Duodenal mucosa (tissue), 2 donors: ENCODE data around the gene MASTL.

Source experiments
- H3K27ac ChIP-seq: one replicate; pipeline ENCODE4 v1.7.0; 2013; ENCODE audit warnings: low read depth, low read length
- H3K27me3 ChIP-seq, 2 donors: one replicate each; pipeline ENCODE4 v1.7.0; 2013; ENCODE audit warnings: low read length in 2 of 2, control low read depth in 1 of 2; ENCODE audit not compliant: insufficient read depth in 2 of 2, control insufficient read depth in 1 of 2
- H3K36me3 ChIP-seq, 2 donors: one replicate each; pipeline ENCODE4 v1.7.0; 2013; ENCODE audit warnings: low read length in 2 of 2, control low read depth in 1 of 2; ENCODE audit not compliant: insufficient read depth in 2 of 2, control insufficient read depth in 1 of 2
- H3K4me1 ChIP-seq, 2 donors: one replicate each; pipeline ENCODE4 v1.7.0; 2013; ENCODE audit warnings: low read length in 2 of 2, control low read depth in 1 of 2; ENCODE audit not compliant: insufficient read depth in 2 of 2, control insufficient read depth in 1 of 2
- H3K4me3 ChIP-seq, 2 donors: one replicate each; pipeline ENCODE4 v1.7.0; 2013; ENCODE audit warnings: low read length in 2 of 2, low read depth in 1 of 2
- H3K9ac ChIP-seq, 2 donors: one replicate each; pipeline ENCODE4 v1.7.0; 2013; ENCODE audit warnings: low read length in 2 of 2, low read depth in 1 of 2
- H3K9me3 ChIP-seq, 2 donors: one replicate each; pipeline ENCODE4 v1.7.0; 2013; ENCODE audit warnings: low read length in 2 of 2, control low read depth in 1 of 2; ENCODE audit not compliant: control insufficient read depth in 1 of 2

The MASTL gene

GRCh38 chr10:27155066-27155754 is at the start of gene MASTL:
MASTL (plus strand) TSS chr10:27155352; CDS start chr10:27155427, 75 bp downstream.
- no peaks in the 10 kb centered on the region for H3K9me3 ChIP-seq
- H3K4me3 ChIP-seq: peak within 1 kb of the TSS; percentile 88 to 99
- peak within 1 kb of the TSS; percentile 98 to 99 for H3K9ac ChIP-seq
- H3K4me1 ChIP-seq: peaks cover 16 to 17% of the 10 kb centered on the region in 2 donors
- H3K36me3 ChIP-seq: peaks cover 0 to 20% of the 10 kb centered on the region in 2 donors
- H3K27me3 ChIP-seq: no peaks in the 10 kb centered on the region
- peak within 1 kb of the TSS; percentile 99 for H3K27ac ChIP-seq

GRCh38 chr10:27108165-27108564 is 47.0 kb upstream of the MASTL start:
- no peaks in the 10 kb centered on the region for H3K27me3 ChIP-seq
- H3K9ac ChIP-seq: no peak overlapping the region
- H3K36me3 ChIP-seq: peaks cover 12 to 35% of the 10 kb centered on the region in 2 donors
- no peaks in the 10 kb centered on the region for H3K9me3 ChIP-seq
- no peaks in the 10 kb centered on the region for H3K4me1 ChIP-seq
- H3K4me3 ChIP-seq: no peak overlapping the region
- H3K27ac ChIP-seq: no peak overlapping the region

- no peak overlapping the region for H3K9ac ChIP-seq
- H3K4me3 ChIP-seq: no peak overlapping the region
- peaks cover 15 to 63% of the 10 kb centered on the region in 2 donors for H3K36me3 ChIP-seq
- H3K9me3 ChIP-seq: no peaks in the 10 kb centered on the region
- H3K27me3 ChIP-seq: no peaks in the 10 kb centered on the region
- H3K4me1 ChIP-seq: no peaks in the 10 kb centered on the region
- no peak overlapping the region for H3K27ac ChIP-seq
These were observed 20.8 kb upstream of the MASTL start for GRCh38 chr10:27134371-27134770.

DNA sequence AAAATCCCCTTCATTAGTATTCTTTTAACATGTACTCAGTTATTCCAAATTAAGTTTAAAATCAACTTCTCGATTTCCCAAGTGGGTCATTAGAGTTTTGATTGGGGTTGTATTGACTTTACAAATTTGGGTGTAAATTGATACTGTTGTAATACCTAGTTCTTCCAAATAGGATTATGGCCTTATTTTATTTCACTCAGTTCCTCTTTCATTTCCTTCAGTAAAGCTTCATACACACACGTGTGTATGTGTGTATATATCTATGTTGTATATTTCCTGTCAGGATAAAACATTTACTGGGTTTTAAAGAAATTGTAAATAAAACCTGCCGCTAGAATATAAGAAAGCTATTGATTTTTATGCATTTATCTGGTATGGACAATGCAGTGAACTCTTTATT is 16.9 kb upstream of the MASTL start:
- Histone ChIP-seq H3K4me1 (no peaks in the 10 kb centered on the region), H3K27me3 (no peaks in the 10 kb centered on the region), H3K36me3 (peaks cover 0 to 47% of the 10 kb centered on the region in 2 donors)

GRCh38 chr10:27143686-27144085 is 11.5 kb upstream of the MASTL start:
- Histone ChIP-seq H3K36me3 (peaks cover 18 to 65% of the 10 kb centered on the region in 2 donors), H3K4me3 (no peak overlapping the region), H3K27me3 (no peaks in the 10 kb centered on the region), H3K9me3 (no peaks in the 10 kb centered on the region), H3K27ac (no peak overlapping the region), H3K4me1 (no peaks in the 10 kb centered on the region), H3K9ac (no peak overlapping the region)

More for the DNA sequence above, 16.9 kb upstream of the MASTL start:
- no peak overlapping the region for H3K4me3 ChIP-seq
- no peak overlapping the region for H3K9ac ChIP-seq
- H3K9me3 ChIP-seq: no peaks in the 10 kb centered on the region
- H3K27ac ChIP-seq: no peak overlapping the region

GRCh38 chr10:27145937-27146336 is 9.2 kb upstream of the MASTL start:
- no peaks in the 10 kb centered on the region for H3K4me1 ChIP-seq
- no peak overlapping the region for H3K27ac ChIP-seq
- no peaks in the 10 kb centered on the region for H3K9me3 ChIP-seq
- no peak overlapping the region for H3K4me3 ChIP-seq
- H3K36me3 ChIP-seq: peaks cover 18 to 62% of the 10 kb centered on the region in 2 donors
- H3K9ac ChIP-seq: no peak overlapping the region
- no peaks in the 10 kb centered on the region for H3K27me3 ChIP-seq

DNA sequence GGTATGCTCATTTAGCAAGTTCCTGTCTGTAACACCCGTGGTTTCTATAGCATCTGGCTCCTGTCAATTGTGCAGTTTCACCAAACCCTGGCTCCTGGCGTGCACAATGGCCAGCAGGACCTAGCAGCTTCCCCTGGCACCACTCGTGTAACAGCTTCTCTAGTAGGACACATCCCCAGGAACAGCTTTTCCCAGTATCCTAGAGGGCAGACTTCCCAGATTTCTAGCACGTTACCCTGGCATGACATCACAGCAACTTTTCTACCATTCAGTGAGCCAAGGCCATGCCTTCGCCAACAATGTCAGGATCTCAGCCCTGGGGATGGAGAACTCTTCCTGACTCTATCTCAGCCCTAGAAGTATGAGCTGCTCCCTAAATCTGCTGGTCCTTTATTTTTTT is 7.5 kb upstream of the MASTL start:
- Histone ChIP-seq H3K4me1 (peaks cover 6% of the 10 kb centered on the region in 2 donors), H3K36me3 (peaks cover 18 to 53% of the 10 kb centered on the region in 2 donors), H3K9ac (no peak overlapping the region), H3K4me3 (no peak overlapping the region), H3K27me3 (no peaks in the 10 kb centered on the region), H3K9me3 (no peaks in the 10 kb centered on the region), H3K27ac (no peak overlapping the region)

DNA sequence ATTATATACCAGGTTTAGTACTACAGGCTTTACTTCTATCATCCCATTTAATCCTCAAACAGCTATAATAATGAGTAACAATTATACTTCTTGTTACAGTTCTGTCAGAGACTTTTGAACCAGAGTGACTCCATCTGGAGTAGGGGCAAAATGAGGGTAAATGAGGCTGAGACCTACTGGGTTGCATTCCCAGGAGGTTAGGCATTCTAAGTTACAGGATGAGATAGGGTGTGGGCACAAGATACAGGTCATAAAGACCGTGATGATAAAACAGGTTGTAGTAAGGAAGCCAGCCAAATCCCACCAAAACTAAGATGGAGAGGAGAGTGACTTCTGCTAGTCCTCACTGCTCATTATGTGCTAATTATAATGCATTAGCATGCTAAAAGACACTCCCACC is 4.9 kb upstream of the MASTL start:
- H3K4me1 ChIP-seq: peaks cover 11 to 12% of the 10 kb centered on the region in 2 donors
- H3K4me3 ChIP-seq: no peak overlapping the region
- H3K27ac ChIP-seq: no peak overlapping the region
- no peaks in the 10 kb centered on the region for H3K9me3 ChIP-seq
- H3K27me3 ChIP-seq: no peaks in the 10 kb centered on the region
- peaks cover 11 to 34% of the 10 kb centered on the region in 2 donors for H3K36me3 ChIP-seq
- no peak overlapping the region for H3K9ac ChIP-seq

GRCh38 chr10:27152687-27153086 is 2.5 kb upstream of the MASTL start:
- H3K27me3 ChIP-seq: no peaks in the 10 kb centered on the region
- H3K9me3 ChIP-seq: no peaks in the 10 kb centered on the region
- H3K36me3 ChIP-seq: peaks cover 2 to 13% of the 10 kb centered on the region in 2 donors
- H3K27ac ChIP-seq: no peak overlapping the region
- peaks cover 16 to 17% of the 10 kb centered on the region in 2 donors for H3K4me1 ChIP-seq
- peak overlapping the region in 1 of 2 donors; percentile 99 for H3K9ac ChIP-seq
- peak overlapping the region; percentile 88 to 99 for H3K4me3 ChIP-seq

DNA sequence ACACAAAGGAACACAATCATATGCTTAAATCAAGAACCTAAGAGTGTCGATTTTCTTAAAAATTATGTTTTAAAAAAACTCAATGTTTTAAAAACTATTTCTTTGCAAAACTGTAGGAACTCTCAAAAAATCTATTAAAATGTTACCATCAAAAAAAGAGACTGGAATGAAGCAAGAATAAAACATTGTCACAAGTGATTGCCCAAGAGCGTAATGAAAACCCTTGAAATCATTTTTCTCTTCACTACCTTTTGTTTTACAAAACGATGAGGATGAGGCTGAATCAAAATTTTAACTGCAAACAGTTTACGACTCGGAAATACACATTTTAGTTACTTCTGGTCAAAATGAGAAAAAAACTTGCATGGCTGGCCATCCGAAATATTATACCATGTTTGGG is 1.8 kb upstream of the MASTL start:
- H3K27me3 ChIP-seq: no peaks in the 10 kb centered on the region
- H3K4me1 ChIP-seq: peaks cover 16 to 17% of the 10 kb centered on the region in 2 donors
- peak overlapping the region; percentile 98 to 99 for H3K9ac ChIP-seq
- H3K4me3 ChIP-seq: peak overlapping the region; percentile 88 to 99
- peaks cover 0 to 10% of the 10 kb centered on the region in 2 donors for H3K36me3 ChIP-seq
- no peaks in the 10 kb centered on the region for H3K9me3 ChIP-seq
- H3K27ac ChIP-seq: no peak overlapping the region
